ENCODE measurements around the gene COL4A4. TPM values are rescaled to one million over a fixed set of nuclear protein-coding genes. Genes with fewer than 3 reads are reported as not detected.

COL4A4 gene
- total RNA-seq (1.7 TPM), polyA plus RNA-seq (1.6 TPM)
- long read RNA-seq, donor 1: 0 reads
- long read RNA-seq, donor 2: 0 reads
- long read RNA-seq, donor 3: 0 reads
- long read RNA-seq, donor 4: 0 reads
- long read RNA-seq, donor 5: 0 reads
- long read RNA-seq, donor 6: 0 reads
- long read RNA-seq, donor 7: 0 reads
- long read RNA-seq, donor 8: 0 reads
- long read RNA-seq, donor 9: 0 reads
- long read RNA-seq, donor 10: 0 reads

- WGBS: 1% methylated on average over 77 of the region's 77 CpGs
- DNase-seq (ENCODE audit: low read depth in 6 of 9, low spot score in 9 of 9): no peak
Observed at GRCh38 chr2:227163998-227164762, at the start of gene COL4A4, which contains the start of gene COL4A3. TSS of gene COL4A4 (minus strand) at chr2:227164205. CDS start at chr2:227147483, 16,722 bp downstream. TSS of gene COL4A3 (plus strand) at chr2:227164624. CDS start at chr2:227164727, 103 bp downstream.

GRCh38 chr2:227207573-227207972 lies 43.6 kb upstream of the COL4A4 start:
- Histone ChIP-seq H3K27ac (ENCODE audit: low read depth in 1 of 2, low read length in 1 of 2) (no peak overlapping the region), H3K36me3 (ENCODE audit: control insufficient read depth in 2 of 2, insufficient read depth in 2 of 2, low read length in 1 of 2) (no peaks in the 10 kb centered on the region), H3K27me3 (ENCODE audit: control insufficient read depth in 2 of 2, insufficient read depth in 1 of 2, low read length in 1 of 2) (no peaks in the 10 kb centered on the region), H3K4me3 (ENCODE audit: low read length in 2 of 2) (no peak overlapping the region), H3K4me1 (ENCODE audit: control insufficient read depth in 2 of 2, insufficient read depth in 2 of 2, low read length in 2 of 2) (no peaks in the 10 kb centered on the region), H3K9me3 (ENCODE audit: control insufficient read depth in 2 of 2, insufficient read depth in 1 of 2, low read length in 1 of 2) (no peaks in the 10 kb centered on the region)
- 76% methylated on average over 2 of the region's 2 CpGs for WGBS
- no peak for DNase-seq (ENCODE audit: low read depth in 6 of 9, low spot score in 9 of 9)

More at GRCh38 chr2:227163998-227164762, at the start of gene COL4A4, which contains the start of gene COL4A3:
- no peaks in the 10 kb centered on the region for H3K9me3 ChIP-seq (ENCODE audit: control insufficient read depth in 2 of 2, insufficient read depth in 1 of 2, low read length in 1 of 2)
- peaks cover 0 to 6% of the 10 kb centered on the region in 2 donors for H3K4me1 ChIP-seq (ENCODE audit: control insufficient read depth in 2 of 2, insufficient read depth in 2 of 2, low read length in 2 of 2)
- H3K36me3 ChIP-seq (ENCODE audit: control insufficient read depth in 2 of 2, insufficient read depth in 2 of 2, low read length in 1 of 2): no peaks in the 10 kb centered on the region
- H3K27ac ChIP-seq (ENCODE audit: low read depth in 1 of 2, low read length in 1 of 2): peak within 1 kb of the TSS in 1 of 2 donors; percentile 0
- H3K27me3 ChIP-seq (ENCODE audit: control insufficient read depth in 2 of 2, insufficient read depth in 1 of 2, low read length in 1 of 2): peaks cover 35 to 57% of the 10 kb centered on the region in 2 donors
- peak within 1 kb of the TSS in 1 of 2 donors; percentile 36 for H3K4me3 ChIP-seq (ENCODE audit: low read length in 2 of 2)

GRCh38 chr2:227206406-227206805 lies 42.4 kb upstream of the COL4A4 start:
- H3K4me1 ChIP-seq (ENCODE audit: control insufficient read depth in 2 of 2, insufficient read depth in 2 of 2, low read length in 2 of 2): no peaks in the 10 kb centered on the region
- H3K36me3 ChIP-seq (ENCODE audit: control insufficient read depth in 2 of 2, insufficient read depth in 2 of 2, low read length in 1 of 2): no peaks in the 10 kb centered on the region
- H3K4me3 ChIP-seq (ENCODE audit: low read length in 2 of 2): no peak overlapping the region
- DNase-seq (ENCODE audit: low read depth in 6 of 9, low spot score in 9 of 9): no peak
- no peaks in the 10 kb centered on the region for H3K9me3 ChIP-seq (ENCODE audit: control insufficient read depth in 2 of 2, insufficient read depth in 1 of 2, low read length in 1 of 2)
- H3K27me3 ChIP-seq (ENCODE audit: control insufficient read depth in 2 of 2, insufficient read depth in 1 of 2, low read length in 1 of 2): no peaks in the 10 kb centered on the region
- no peak overlapping the region for H3K27ac ChIP-seq (ENCODE audit: low read depth in 1 of 2, low read length in 1 of 2)
- 93% methylated on average over 9 of the region's 9 CpGs for WGBS

- Histone ChIP-seq H3K4me3 (ENCODE audit: low read length in 2 of 2) (no peak overlapping the region), H3K4me1 (ENCODE audit: control insufficient read depth in 2 of 2, insufficient read depth in 2 of 2, low read length in 2 of 2) (no peaks in the 10 kb centered on the region), H3K36me3 (ENCODE audit: control insufficient read depth in 2 of 2, insufficient read depth in 2 of 2, low read length in 1 of 2) (no peaks in the 10 kb centered on the region), H3K9me3 (ENCODE audit: control insufficient read depth in 2 of 2, insufficient read depth in 1 of 2, low read length in 1 of 2) (no peaks in the 10 kb centered on the region), H3K27me3 (ENCODE audit: control insufficient read depth in 2 of 2, insufficient read depth in 1 of 2, low read length in 1 of 2) (no peaks in the 10 kb centered on the region), H3K27ac (ENCODE audit: low read depth in 1 of 2, low read length in 1 of 2) (no peak overlapping the region)
- DNase-seq (ENCODE audit: low read depth in 6 of 9, low spot score in 9 of 9): no peak
- WGBS: 90% methylated on average over 4 of the region's 4 CpGs
Observed at GRCh38 chr2:227205701-227206100, 41.7 kb upstream of the COL4A4 start.

GRCh38 chr2:227204452-227204851 lies 40.4 kb upstream of the COL4A4 start:
- Histone ChIP-seq H3K4me3 (ENCODE audit: low read length in 2 of 2) (no peak overlapping the region), H3K27ac (ENCODE audit: low read depth in 1 of 2, low read length in 1 of 2) (no peak overlapping the region), H3K36me3 (ENCODE audit: control insufficient read depth in 2 of 2, insufficient read depth in 2 of 2, low read length in 1 of 2) (no peaks in the 10 kb centered on the region), H3K4me1 (ENCODE audit: control insufficient read depth in 2 of 2, insufficient read depth in 2 of 2, low read length in 2 of 2) (no peaks in the 10 kb centered on the region), H3K9me3 (ENCODE audit: control insufficient read depth in 2 of 2, insufficient read depth in 1 of 2, low read length in 1 of 2) (no peaks in the 10 kb centered on the region), H3K27me3 (ENCODE audit: control insufficient read depth in 2 of 2, insufficient read depth in 1 of 2, low read length in 1 of 2) (no peaks in the 10 kb centered on the region)
- WGBS: 98% methylated on average over 4 of the region's 4 CpGs
- no peak for DNase-seq (ENCODE audit: low read depth in 6 of 9, low spot score in 9 of 9)

- H3K4me3 ChIP-seq (ENCODE audit: low read length in 2 of 2): no peak overlapping the region
- H3K9me3 ChIP-seq (ENCODE audit: control insufficient read depth in 2 of 2, insufficient read depth in 1 of 2, low read length in 1 of 2): no peaks in the 10 kb centered on the region
- no peak for DNase-seq (ENCODE audit: low read depth in 6 of 9, low spot score in 9 of 9)
- H3K27ac ChIP-seq (ENCODE audit: low read depth in 1 of 2, low read length in 1 of 2): no peak overlapping the region
- H3K4me1 ChIP-seq (ENCODE audit: control insufficient read depth in 2 of 2, insufficient read depth in 2 of 2, low read length in 2 of 2): no peaks in the 10 kb centered on the region
- no peaks in the 10 kb centered on the region for H3K27me3 ChIP-seq (ENCODE audit: control insufficient read depth in 2 of 2, insufficient read depth in 1 of 2, low read length in 1 of 2)
- WGBS: 94% methylated on average over 2 of the region's 2 CpGs
- H3K36me3 ChIP-seq (ENCODE audit: control insufficient read depth in 2 of 2, insufficient read depth in 2 of 2, low read length in 1 of 2): no peaks in the 10 kb centered on the region
Observed at GRCh38 chr2:227201771-227202170, 37.8 kb upstream of the COL4A4 start.

- H3K4me1 ChIP-seq (ENCODE audit: control insufficient read depth in 2 of 2, insufficient read depth in 2 of 2, low read length in 2 of 2): no peaks in the 10 kb centered on the region
- 92% methylated on average over 3 of the region's 3 CpGs for WGBS
- no peak overlapping the region for H3K4me3 ChIP-seq (ENCODE audit: low read length in 2 of 2)
- no peaks in the 10 kb centered on the region for H3K27me3 ChIP-seq (ENCODE audit: control insufficient read depth in 2 of 2, insufficient read depth in 1 of 2, low read length in 1 of 2)
- DNase-seq (ENCODE audit: low read depth in 6 of 9, low spot score in 9 of 9): no peak
- no peak overlapping the region for H3K27ac ChIP-seq (ENCODE audit: low read depth in 1 of 2, low read length in 1 of 2)
- no peaks in the 10 kb centered on the region for H3K36me3 ChIP-seq (ENCODE audit: control insufficient read depth in 2 of 2, insufficient read depth in 2 of 2, low read length in 1 of 2)
- H3K9me3 ChIP-seq (ENCODE audit: control insufficient read depth in 2 of 2, insufficient read depth in 1 of 2, low read length in 1 of 2): no peaks in the 10 kb centered on the region
Observed at GRCh38 chr2:227198866-227199265, 34.9 kb upstream of the COL4A4 start.

- Histone ChIP-seq H3K27ac (ENCODE audit: low read depth in 1 of 2, low read length in 1 of 2) (no peak overlapping the region), H3K9me3 (ENCODE audit: control insufficient read depth in 2 of 2, insufficient read depth in 1 of 2, low read length in 1 of 2) (no peaks in the 10 kb centered on the region), H3K27me3 (ENCODE audit: control insufficient read depth in 2 of 2, insufficient read depth in 1 of 2, low read length in 1 of 2) (no peaks in the 10 kb centered on the region), H3K36me3 (ENCODE audit: control insufficient read depth in 2 of 2, insufficient read depth in 2 of 2, low read length in 1 of 2) (no peaks in the 10 kb centered on the region), H3K4me1 (ENCODE audit: control insufficient read depth in 2 of 2, insufficient read depth in 2 of 2, low read length in 2 of 2) (no peaks in the 10 kb centered on the region), H3K4me3 (ENCODE audit: low read length in 2 of 2) (no peak overlapping the region)
- WGBS: 81% methylated on average over 2 of the region's 2 CpGs
- no peak for DNase-seq (ENCODE audit: low read depth in 6 of 9, low spot score in 9 of 9)
Observed at GRCh38 chr2:227194219-227194618, 30.2 kb upstream of the COL4A4 start.

GRCh38 chr2:227192491-227192890 lies 28.5 kb upstream of the COL4A4 start:
- H3K9me3 ChIP-seq (ENCODE audit: control insufficient read depth in 2 of 2, insufficient read depth in 1 of 2, low read length in 1 of 2): no peaks in the 10 kb centered on the region
- no peaks in the 10 kb centered on the region for H3K4me1 ChIP-seq (ENCODE audit: control insufficient read depth in 2 of 2, insufficient read depth in 2 of 2, low read length in 2 of 2)
- H3K27ac ChIP-seq (ENCODE audit: low read depth in 1 of 2, low read length in 1 of 2): no peak overlapping the region
- 95% methylated on average over 3 of the region's 3 CpGs for WGBS
- H3K27me3 ChIP-seq (ENCODE audit: control insufficient read depth in 2 of 2, insufficient read depth in 1 of 2, low read length in 1 of 2): no peaks in the 10 kb centered on the region
- H3K36me3 ChIP-seq (ENCODE audit: control insufficient read depth in 2 of 2, insufficient read depth in 2 of 2, low read length in 1 of 2): no peaks in the 10 kb centered on the region
- DNase-seq (ENCODE audit: low read depth in 6 of 9, low spot score in 9 of 9): no peak
- no peak overlapping the region for H3K4me3 ChIP-seq (ENCODE audit: low read length in 2 of 2)

Data from thymus (tissue), 14 donors.